Erythroblast (primary cell): ENCODE data around the gene CCDC85A.

Source experiments
- DNase-seq, 2 experiments: peaks; one replicate each; lab custom pipeline; 2025; lab: John Stamatoyannopoulos, UW
- GATA1 ChIP-seq: IDR thresholded peaks from 2 replicates; pipeline ENCODE4 v1.6.1; 2011; ENCODE audit warnings: low read depth, mild to moderate bottlenecking, control low read depth, low read length, moderate library complexity
- POLR2A ChIP-seq: IDR thresholded peaks from 2 replicates; pipeline ENCODE4 v1.6.1; 2011; ENCODE audit warnings: mild to moderate bottlenecking, low read length

CCDC85A gene

GRCh38 chr2:56234241-56234640 is 50.5 kb downstream of the CCDC85A start:
- TF ChIP-seq GATA1: no peak
- no peak for TF ChIP-seq POLR2A

DNA sequence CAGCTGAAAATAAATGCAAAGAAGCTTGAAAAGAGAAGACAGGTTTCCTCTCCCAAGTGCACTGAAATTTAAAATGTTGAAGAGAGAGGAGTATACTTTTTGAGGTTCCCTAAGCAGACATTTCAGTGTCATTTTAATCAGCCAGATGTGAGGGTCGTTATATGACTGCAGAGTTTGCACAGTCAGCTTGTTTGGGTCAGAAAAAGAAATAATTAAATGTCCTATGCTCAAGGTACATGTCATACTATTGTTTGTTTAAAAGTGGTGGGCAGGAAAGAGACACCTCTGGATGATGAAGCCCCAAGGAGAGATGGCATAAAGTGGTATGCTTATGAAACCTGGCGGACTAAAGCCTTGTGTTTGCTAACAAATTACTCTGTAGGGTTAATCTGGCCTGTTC is 55.2 kb downstream of the CCDC85A start:
- no peak for DNase-seq
- TF ChIP-seq GATA1: no peak
- no peak for TF ChIP-seq POLR2A

More at GRCh38 chr2:56234241-56234640, 50.5 kb downstream of the CCDC85A start:
- no peak for DNase-seq

DNA sequence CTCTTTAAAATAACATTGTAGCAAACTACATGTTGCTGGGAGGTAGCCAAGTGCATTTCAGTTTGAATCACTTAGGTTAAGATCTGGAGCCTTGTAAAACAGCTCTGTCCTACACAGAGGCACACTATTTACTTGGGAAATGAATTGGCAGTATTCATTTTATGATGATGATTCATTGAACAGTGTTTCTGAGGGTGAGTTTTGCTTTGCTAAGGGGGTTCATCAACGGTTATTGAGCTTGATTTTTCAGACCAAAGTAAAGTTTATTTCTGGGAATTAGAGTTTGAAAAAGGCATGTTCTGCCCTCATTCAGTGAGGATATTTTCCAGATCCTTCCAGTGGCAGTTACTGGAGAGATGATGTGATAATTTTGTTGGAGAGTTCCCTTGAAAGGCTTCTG is 55.6 kb downstream of the CCDC85A start:
- TF ChIP-seq GATA1: no peak
- TF ChIP-seq POLR2A: no peak
- DNase-seq: no peak

DNA sequence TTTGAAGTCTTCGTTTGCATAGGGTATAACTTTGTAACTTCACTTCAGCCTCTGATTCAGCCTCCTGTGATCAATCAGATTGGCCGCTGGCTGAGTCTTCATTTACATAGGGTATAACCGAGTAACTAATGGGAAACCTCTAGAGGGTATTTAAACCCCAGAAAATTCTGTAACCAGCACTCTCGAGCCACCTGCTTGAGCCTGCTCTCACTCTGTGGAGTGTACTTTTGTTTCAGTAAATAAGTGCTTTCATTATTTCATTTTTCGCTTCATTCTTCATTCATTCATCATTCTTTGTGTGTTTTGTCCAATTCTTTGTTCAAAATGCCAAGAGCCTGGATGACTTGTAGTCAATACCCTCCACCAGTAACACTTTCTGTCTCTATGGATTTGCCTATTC is 56.4 kb downstream of the CCDC85A start:
- TF ChIP-seq POLR2A: no peak
- no peak for TF ChIP-seq GATA1
- DNase-seq: no peak

DNA sequence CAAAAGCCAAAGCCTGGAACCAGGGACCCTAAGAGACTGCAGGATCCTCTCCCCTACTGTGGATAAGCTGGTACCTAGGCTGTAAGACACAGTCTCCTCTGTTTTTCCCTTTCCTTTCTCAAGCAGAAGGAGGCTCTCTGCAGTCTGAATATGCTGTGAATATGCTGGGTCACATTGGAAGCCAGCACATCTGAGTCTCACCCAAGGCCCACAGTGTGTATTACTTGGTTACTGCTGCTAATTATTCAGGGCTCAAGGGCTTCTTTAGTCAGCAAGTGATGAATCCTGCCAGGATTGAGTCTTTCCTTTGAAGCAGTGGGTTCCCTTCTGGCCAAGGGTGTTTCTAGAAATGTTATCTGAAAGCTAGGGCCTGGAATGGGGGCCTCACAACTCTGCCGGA is 60.7 kb downstream of the CCDC85A start:
- TF ChIP-seq POLR2A (no peak), GATA1 (no peak)
- DNase-seq: no peak

DNA sequence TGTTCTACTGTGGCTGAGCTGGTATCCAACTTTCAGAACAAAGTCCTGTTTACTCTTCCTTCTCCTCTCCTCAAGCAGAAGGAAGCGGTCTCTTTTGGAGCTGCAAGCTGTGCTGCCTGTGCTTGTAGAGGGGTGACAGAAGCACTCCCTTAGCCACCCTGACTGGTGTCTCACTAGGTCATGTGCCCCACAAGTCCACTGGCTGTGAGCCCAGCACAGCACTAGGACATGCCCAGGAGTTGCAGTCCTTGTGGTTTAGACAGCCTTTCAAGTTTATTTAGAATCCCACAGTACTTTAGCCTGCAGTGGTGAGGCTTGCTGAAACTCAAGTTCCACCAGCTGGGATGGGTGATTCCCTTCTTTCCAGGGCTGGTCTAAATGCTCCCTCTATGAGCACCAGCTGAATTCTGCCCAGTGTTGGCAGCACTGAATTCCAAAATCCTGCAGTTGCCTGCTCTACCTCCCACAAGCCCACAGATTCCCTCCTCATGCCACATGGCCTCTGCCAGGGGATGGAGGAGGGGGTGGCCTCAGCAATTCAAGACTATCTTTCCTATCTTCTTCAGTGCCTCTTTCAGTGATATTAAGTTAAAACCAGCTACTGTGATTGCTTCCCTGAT is 61.2 kb downstream of the CCDC85A start:
- TF ChIP-seq POLR2A: no peak
- no peak for TF ChIP-seq GATA1
- no peak for DNase-seq

GRCh38 chr2:56248965-56249742 is 65.4 kb downstream of the CCDC85A start:
- TF ChIP-seq GATA1 (no peak), POLR2A (no peak)
- DNase-seq: no peak

DNA sequence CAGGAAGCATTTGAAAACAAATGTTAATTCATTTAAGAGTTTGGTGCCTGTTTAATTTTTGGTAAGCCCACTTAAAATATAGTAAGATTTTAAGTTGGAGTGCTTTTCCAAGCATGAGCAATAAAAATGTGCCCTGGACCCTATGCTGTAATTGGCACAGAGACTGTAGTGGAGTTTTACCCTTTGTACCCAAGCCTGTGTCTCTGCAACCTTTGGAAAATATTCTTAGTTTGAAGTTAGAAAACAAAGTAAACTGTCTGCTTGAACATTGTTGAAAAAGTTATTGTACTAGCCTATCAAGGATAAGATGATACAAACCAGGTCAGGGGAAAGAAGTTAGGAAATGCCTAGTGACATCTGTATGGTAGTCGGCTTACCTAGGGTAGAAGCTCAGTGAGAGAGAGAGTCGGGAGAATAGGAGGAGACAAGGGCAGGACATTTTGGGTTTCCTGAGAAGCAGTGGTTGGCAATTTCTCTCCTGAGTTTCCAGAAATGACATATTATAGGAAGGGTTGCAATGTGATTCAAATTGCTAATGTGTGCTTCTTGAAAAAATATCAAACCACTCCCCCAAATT is 66.5 kb downstream of the CCDC85A start:
- DNase-seq: no peak
- TF ChIP-seq POLR2A (no peak), GATA1 (no peak)

GRCh38 chr2:56260415-56260814 is 76.6 kb downstream of the CCDC85A start:
- no peak for DNase-seq
- TF ChIP-seq POLR2A (no peak), GATA1 (no peak)

DNA sequence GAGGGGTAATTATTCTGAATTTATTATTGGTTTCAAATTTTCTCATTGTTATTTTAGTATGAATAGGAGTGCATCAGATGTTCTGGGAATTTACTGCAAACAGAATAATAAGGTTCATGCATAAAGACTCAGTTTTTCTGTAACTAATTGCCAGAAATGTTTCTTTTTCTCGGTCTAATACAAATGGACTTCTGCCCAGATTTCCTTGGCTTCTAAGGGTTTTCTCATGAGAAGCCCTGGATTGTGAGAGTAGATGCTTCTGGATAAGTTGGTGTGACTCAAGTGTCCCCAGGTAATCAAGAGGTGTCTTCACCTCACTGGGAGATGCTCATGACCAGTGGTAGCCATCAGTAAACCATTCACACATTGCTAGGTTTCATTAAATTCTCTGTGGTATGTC is 78.5 kb downstream of the CCDC85A start:
- no peak for TF ChIP-seq GATA1
- no peak for TF ChIP-seq POLR2A
- no peak for DNase-seq

GRCh38 chr2:56263876-56264275 is 80.1 kb downstream of the CCDC85A start:
- DNase-seq: no peak
- no peak for TF ChIP-seq GATA1
- no peak for TF ChIP-seq POLR2A

GRCh38 chr2:56266761-56267414 is 83.1 kb downstream of the CCDC85A start:
- DNase-seq: no peak

DNA sequence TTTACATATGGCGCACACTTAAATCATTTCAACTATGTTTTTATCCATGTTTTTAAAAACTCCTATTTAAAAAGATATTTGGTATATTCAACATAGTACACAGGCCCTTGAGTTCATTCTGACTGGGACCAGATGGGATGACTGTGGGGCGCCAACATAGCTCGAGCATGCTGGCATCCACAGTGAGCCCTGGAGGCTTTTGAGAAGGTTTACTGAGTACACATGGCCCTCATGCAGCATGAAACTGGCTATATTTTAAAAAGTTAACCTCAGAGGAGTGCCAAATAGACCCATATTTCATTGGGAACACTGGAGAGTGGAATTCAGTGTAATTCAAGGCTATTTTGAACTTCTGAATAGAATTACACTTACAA is 83.6 kb downstream of the CCDC85A start:
- no peak for TF ChIP-seq POLR2A
- no peak for TF ChIP-seq GATA1
- DNase-seq: no peak

More at GRCh38 chr2:56266761-56267414, 83.1 kb downstream of the CCDC85A start:
- TF ChIP-seq POLR2A: no peak
- no peak for TF ChIP-seq GATA1

GRCh38 chr2:56268856-56269255 is 85.1 kb downstream of the CCDC85A start:
- TF ChIP-seq POLR2A (no peak), GATA1 (no peak)
- no peak for DNase-seq
